Femur (tissue), 1 donor: ENCODE data around the gene MYO15B.

Experiments used
- DNase-seq: peaks from one replicate; pipeline ENCODE4 v3.0.0-alpha.2; 2017

MYO15B gene

GRCh38 chr17:75641343-75641742 is 53.7 kb downstream of the MYO15B start:
- DNase-seq, result peak; percentile 13

GRCh38 chr17:75642182-75642783 is 54.7 kb downstream of the MYO15B start:
- peak; percentile 16 for DNase-seq

DNA sequence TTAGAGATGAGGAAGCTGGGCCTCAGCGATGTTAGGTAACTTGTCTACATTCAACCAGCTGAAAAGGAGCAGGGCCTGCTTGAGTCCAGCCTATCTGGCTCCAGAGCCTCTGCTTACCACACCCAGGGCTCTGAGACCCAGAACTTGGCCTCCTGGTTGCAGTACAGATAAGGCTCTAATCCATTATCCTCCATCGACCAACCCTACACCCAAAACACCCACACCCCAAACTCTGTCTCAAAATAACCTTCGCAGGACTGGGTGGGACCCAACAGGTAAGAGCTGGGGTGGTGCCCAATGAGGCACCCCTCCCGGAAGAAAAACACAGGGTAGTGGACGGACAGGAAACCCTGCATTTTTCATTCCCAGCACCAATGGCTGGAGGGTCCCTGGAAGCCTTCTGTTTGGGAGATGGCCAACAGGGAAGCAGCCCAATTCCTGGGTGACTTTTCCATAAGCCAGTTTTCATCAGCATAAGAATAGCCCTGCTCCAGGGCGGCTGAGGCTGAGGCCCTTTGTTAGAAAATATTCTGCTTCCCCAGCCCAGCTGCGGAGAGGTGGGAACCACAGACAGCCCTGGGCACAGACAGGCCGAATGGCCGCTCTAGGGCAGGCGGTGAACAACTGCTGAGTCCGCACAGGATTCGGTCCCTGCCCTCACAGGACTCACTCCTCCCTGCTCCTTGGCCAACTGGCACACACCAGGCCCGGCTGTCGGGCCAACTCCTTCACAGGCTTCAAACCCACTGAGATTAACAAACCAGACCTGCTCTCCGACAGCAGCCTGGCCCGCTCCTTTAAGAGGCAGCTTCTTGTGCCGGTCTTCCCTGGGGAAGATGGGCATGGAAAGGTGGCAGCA is 55.4 kb downstream of the MYO15B start:
- peak; percentile 16 for DNase-seq

- no peak for DNase-seq
Observed at GRCh38 chr17:75643643-75644017, 56.0 kb downstream of the MYO15B start.

- DNase-seq, result no peak
Observed at GRCh38 chr17:75645501-75645888, 57.9 kb downstream of the MYO15B start.

DNA sequence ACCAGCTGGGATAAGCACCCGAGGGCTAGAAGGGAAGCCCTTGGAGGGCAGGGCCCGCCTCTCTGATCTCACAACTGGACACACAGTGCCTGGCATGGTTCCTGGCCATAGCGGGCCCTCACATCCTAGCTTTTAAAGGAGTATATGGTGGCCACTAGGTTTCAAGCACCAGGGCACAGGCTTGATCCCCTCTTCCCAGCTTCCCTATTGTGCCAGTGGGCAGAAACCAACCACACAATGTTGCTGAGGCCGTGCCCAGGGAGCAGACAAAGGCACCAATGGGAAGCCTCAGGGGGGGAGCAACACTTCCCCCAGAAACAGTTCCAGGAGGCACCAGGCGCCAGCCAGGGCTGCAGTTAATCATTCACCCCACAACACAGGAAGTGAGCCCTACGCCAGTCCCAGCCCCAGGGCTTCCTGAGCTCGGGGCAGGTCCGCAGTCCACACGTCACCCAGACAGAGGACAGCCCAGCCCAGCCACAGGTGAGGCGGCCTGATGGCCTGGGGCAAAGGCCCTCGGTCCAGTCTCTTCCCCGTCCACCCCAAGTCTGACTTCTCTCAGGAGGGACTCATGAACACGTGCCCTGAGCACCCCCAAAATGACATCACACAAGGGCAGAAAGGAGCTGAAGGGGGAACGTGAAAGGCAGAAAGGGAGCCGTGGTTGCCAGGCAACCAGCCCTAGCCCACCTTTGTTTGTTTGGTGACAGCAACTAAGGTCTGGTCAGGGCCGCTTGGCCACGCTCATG is 58.5 kb downstream of the MYO15B start:
- DNase-seq, result peak; percentile 25

GRCh38 chr17:75646638-75646992 is 59.0 kb downstream of the MYO15B start:
- DNase-seq, result no peak

- no peak for DNase-seq
Observed at GRCh38 chr17:75647061-75647460, 59.5 kb downstream of the MYO15B start.

DNA sequence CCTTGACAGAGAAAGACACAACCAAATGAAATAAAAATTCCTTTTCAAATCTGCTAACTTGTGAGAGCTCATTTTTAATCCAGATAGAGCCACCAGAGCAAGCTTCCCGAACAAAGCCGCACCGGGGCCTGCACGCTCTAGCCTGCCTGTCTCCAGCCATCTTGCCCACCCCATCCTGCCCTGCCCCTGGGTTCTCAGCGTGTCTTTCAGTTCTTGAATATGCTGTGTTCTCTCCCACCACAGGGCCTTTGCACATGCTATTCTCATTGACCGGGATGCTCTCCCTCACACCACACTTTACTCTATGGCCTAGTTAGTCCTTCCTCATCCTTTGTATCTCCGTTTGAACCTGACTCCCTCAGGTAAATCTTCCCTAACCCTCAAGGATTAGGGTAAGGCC is 60.3 kb downstream of the MYO15B start:
- no peak for DNase-seq

DNA sequence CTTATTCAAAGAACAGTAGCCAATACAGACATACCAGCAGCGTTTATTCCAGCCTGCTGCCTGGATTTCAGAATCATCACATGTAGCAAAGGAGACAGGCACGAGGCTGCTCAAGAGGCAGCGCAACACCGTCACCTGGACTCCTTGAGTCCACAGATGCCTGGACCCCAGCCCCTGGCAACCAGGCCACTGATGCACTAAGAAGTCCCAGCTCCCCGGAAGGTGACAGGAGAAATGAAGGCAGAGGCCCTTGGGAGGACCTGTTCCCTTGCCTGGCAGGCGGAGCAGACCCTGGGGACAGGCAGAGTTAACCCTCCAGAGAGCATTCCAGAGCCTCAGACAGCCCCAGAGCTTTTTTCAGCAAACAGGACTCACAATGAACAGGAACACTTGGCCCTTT is 62.1 kb downstream of the MYO15B start:
- DNase-seq, result no peak

DNA sequence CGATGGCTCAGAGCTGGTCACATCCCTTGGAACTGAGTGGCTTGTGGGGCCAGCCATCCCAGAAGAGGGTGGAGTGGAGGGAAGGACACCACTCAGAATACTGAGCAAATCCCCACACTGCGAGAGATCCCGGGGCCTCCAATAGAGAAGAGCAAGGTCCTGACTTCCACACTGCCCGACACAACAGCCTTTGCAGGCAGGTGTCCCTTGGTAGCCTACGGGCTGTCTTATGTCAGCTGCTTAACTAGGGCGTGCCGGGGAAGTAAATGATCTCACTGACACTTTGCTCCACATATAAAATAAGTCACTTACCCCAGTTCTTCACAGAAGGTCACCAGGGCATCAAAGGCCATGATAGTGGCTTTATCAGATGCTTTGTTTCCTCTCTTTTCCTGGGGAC is 63.3 kb downstream of the MYO15B start:
- no peak for DNase-seq

GRCh38 chr17:75652341-75652740 is 64.7 kb downstream of the MYO15B start:
- DNase-seq, result no peak

DNA sequence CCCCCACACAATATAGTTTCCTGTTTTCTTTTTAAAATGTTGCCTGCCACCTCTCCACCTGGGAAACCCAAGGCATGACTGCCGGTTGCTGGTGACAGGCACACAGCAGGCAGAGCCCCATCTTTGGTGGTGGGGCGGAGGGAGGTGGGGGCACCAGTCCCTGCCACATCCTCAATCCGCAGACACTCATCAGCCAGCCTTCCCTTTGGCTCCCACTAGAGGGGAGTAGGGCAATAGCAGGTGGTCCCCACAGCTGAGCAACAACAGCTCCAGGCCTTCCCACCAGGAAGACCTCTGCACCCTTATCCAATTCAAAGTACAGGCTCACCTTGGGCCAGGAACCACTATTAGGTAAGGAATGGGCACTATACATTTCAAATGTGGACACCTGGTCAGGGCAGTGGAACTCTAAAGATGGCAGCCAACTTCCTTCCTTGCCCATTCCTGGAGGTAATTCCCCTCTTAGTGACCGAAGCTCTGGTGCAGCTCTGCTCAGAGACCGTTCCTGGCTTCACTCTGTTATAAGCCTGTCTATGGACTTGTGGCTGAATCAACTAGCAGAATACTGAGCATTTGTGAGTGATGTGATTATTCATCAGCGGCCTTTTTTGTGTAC is 65.4 kb downstream of the MYO15B start:
- DNase-seq, result peak; percentile 62

- DNase-seq, result no peak
Observed at GRCh38 chr17:75654176-75654575, 66.6 kb downstream of the MYO15B start.

- DNase-seq, result no peak
Observed at GRCh38 chr17:75658237-75658636, 70.6 kb downstream of the MYO15B start.

GRCh38 chr17:75661531-75661930 is 73.9 kb downstream of the MYO15B start:
- no peak for DNase-seq

GRCh38 chr17:75662511-75662910 is 74.9 kb downstream of the MYO15B start:
- DNase-seq, result no peak

- DNase-seq, result no peak
Observed at GRCh38 chr17:75664099-75664549, 76.5 kb downstream of the MYO15B start.

GRCh38 chr17:75665981-75666380 is 78.4 kb downstream of the MYO15B start:
- DNase-seq, result no peak

- DNase-seq, result peak; percentile 98
Observed at GRCh38 chr17:75666959-75667790, 79.6 kb downstream of the MYO15B start, which contains the start of the genes RECQL5 and SAP30BP. Gene RECQL5 (minus strand): TSS chr17:75667154. CDS start chr17:75666557, 597 bp downstream. Gene SAP30BP (plus strand): TSS chr17:75667338. CDS start chr17:75667373, 35 bp downstream.

GRCh38 chr17:75667825-75668224 is 80.2 kb downstream of the MYO15B start:
- no peak for DNase-seq

GRCh38 chr17:75668489-75668888 is 80.9 kb downstream of the MYO15B start:
- DNase-seq, result no peak
